Muscle layer of duodenum (tissue), 2 donors: ENCODE results near the gene CST7.

Experiments
- H3K27ac ChIP-seq: one replicate; pipeline ENCODE4 v1.7.0; 2013; ENCODE audit warnings: mild to moderate bottlenecking, low read length
- H3K27me3 ChIP-seq: one replicate; pipeline ENCODE4 v1.7.0; 2013; ENCODE audit warnings: low read depth, mild to moderate bottlenecking, control low read depth, low read length
- H3K36me3 ChIP-seq, 2 donors: one replicate each; pipeline ENCODE4 v1.7.0; 2013; ENCODE audit warnings: low read length in 2 of 2, control low read depth in 1 of 2, mild to moderate bottlenecking in 1 of 2; ENCODE audit not compliant: insufficient read depth in 2 of 2, control insufficient read depth in 1 of 2
- H3K4me1 ChIP-seq, 2 donors: one replicate each; pipeline ENCODE4 v1.7.0; 2013; ENCODE audit warnings: low read length in 2 of 2, mild to moderate bottlenecking in 2 of 2, control low read depth in 1 of 2, moderate library complexity in 1 of 2; ENCODE audit not compliant: insufficient read depth in 2 of 2, control insufficient read depth in 1 of 2
- H3K4me3 ChIP-seq, 2 donors: one replicate each; pipeline ENCODE4 v1.7.0; 2013; ENCODE audit warnings: low read length in 2 of 2, low read depth in 1 of 2, mild to moderate bottlenecking in 1 of 2
- H3K9me3 ChIP-seq, 2 donors: one replicate each; pipeline ENCODE4 v1.7.0; 2013; ENCODE audit warnings: low read length in 2 of 2, control low read depth in 1 of 2, mild to moderate bottlenecking in 1 of 2; ENCODE audit not compliant: control insufficient read depth in 1 of 2
- donor health status: healthy.

The CST7 gene

GRCh38 chr20:24981790-24982189 lies 32.7 kb downstream of the CST7 start:
- H3K27me3 ChIP-seq, result no peaks in the 10 kb centered on the region
- H3K9me3 ChIP-seq, result no peaks in the 10 kb centered on the region
- peaks cover 3 to 18% of the 10 kb centered on the region in 2 donors for H3K36me3 ChIP-seq
- peaks cover 0 to 4% of the 10 kb centered on the region in 2 donors for H3K4me1 ChIP-seq
- no peak overlapping the region for H3K4me3 ChIP-seq
- no peak overlapping the region for H3K27ac ChIP-seq

- no peaks in the 10 kb centered on the region for H3K4me1 ChIP-seq
- peaks cover 0 to 13% of the 10 kb centered on the region in 2 donors for H3K36me3 ChIP-seq
- no peak overlapping the region for H3K27ac ChIP-seq
- no peaks in the 10 kb centered on the region for H3K9me3 ChIP-seq
- no peaks in the 10 kb centered on the region for H3K27me3 ChIP-seq
- no peak overlapping the region for H3K4me3 ChIP-seq
These were observed 34.8 kb downstream of the CST7 start for GRCh38 chr20:24983896-24984295.

- Histone ChIP-seq H3K4me3 (no peak overlapping the region), H3K27me3 (no peaks in the 10 kb centered on the region), H3K9me3 (no peaks in the 10 kb centered on the region), H3K27ac (no peak overlapping the region), H3K36me3 (peaks cover 0 to 8% of the 10 kb centered on the region in 2 donors), H3K4me1 (no peaks in the 10 kb centered on the region)
These were observed 36.0 kb downstream of the CST7 start for GRCh38 chr20:24984961-24985640.

GRCh38 chr20:24985802-24986201 lies 36.7 kb downstream of the CST7 start:
- no peaks in the 10 kb centered on the region for H3K9me3 ChIP-seq
- H3K4me3 ChIP-seq, result no peak overlapping the region
- no peaks in the 10 kb centered on the region for H3K27me3 ChIP-seq
- H3K4me1 ChIP-seq, result peaks cover 0 to 2% of the 10 kb centered on the region in 2 donors
- H3K36me3 ChIP-seq, result peaks cover 0 to 3% of the 10 kb centered on the region in 2 donors
- H3K27ac ChIP-seq, result no peak overlapping the region

- no peak overlapping the region for H3K27ac ChIP-seq
- no peaks in the 10 kb centered on the region for H3K9me3 ChIP-seq
- no peak overlapping the region for H3K4me3 ChIP-seq
- H3K27me3 ChIP-seq, result no peaks in the 10 kb centered on the region
- H3K36me3 ChIP-seq, result peaks cover 0 to 3% of the 10 kb centered on the region in 2 donors
- H3K4me1 ChIP-seq, result peaks cover 0 to 9% of the 10 kb centered on the region in 2 donors
These were observed 37.5 kb downstream of the CST7 start for GRCh38 chr20:24986436-24987015.

- peaks cover 0 to 13% of the 10 kb centered on the region in 2 donors for H3K4me1 ChIP-seq
- H3K9me3 ChIP-seq, result no peaks in the 10 kb centered on the region
- no peak overlapping the region for H3K4me3 ChIP-seq
- H3K36me3 ChIP-seq, result peaks cover 0 to 3% of the 10 kb centered on the region in 2 donors
- H3K27me3 ChIP-seq, result no peaks in the 10 kb centered on the region
- no peak overlapping the region for H3K27ac ChIP-seq
These were observed 38.2 kb downstream of the CST7 start for GRCh38 chr20:24987244-24987643.

GRCh38 chr20:24987873-24988835 lies 39.1 kb downstream of the CST7 start:
- Histone ChIP-seq H3K4me3 (no peak overlapping the region), H3K36me3 (peaks cover 0 to 3% of the 10 kb centered on the region in 2 donors), H3K9me3 (no peaks in the 10 kb centered on the region), H3K4me1 (peaks cover 0 to 13% of the 10 kb centered on the region in 2 donors), H3K27ac (no peak overlapping the region), H3K27me3 (no peaks in the 10 kb centered on the region)

- Histone ChIP-seq H3K4me3 (no peak overlapping the region), H3K27ac (no peak overlapping the region), H3K27me3 (no peaks in the 10 kb centered on the region), H3K36me3 (peaks cover 0 to 3% of the 10 kb centered on the region in 2 donors), H3K4me1 (peaks cover 0 to 21% of the 10 kb centered on the region in 2 donors), H3K9me3 (no peaks in the 10 kb centered on the region)
These were observed 40.1 kb downstream of the CST7 start for GRCh38 chr20:24989162-24989561.

- peaks cover 0 to 3% of the 10 kb centered on the region in 2 donors for H3K36me3 ChIP-seq
- H3K27ac ChIP-seq, result no peak overlapping the region
- no peaks in the 10 kb centered on the region for H3K27me3 ChIP-seq
- no peaks in the 10 kb centered on the region for H3K9me3 ChIP-seq
- peaks cover 0 to 38% of the 10 kb centered on the region in 2 donors for H3K4me1 ChIP-seq
- peak overlapping the region; percentile 83 to 88 for H3K4me3 ChIP-seq
These were observed 41.8 kb downstream of the CST7 start for GRCh38 chr20:24990810-24991252.

GRCh38 chr20:24991897-24992486 lies 42.9 kb downstream of the CST7 start:
- Histone ChIP-seq H3K36me3 (peaks cover 0 to 3% of the 10 kb centered on the region in 2 donors), H3K9me3 (no peaks in the 10 kb centered on the region), H3K27ac (peak overlapping the region; percentile 58), H3K4me3 (peak overlapping the region; percentile 83 to 88), H3K4me1 (peaks cover 0 to 47% of the 10 kb centered on the region in 2 donors), H3K27me3 (no peaks in the 10 kb centered on the region)
